HuH-7.5 (cell line): ENCODE measurements around the gene ABTB2.

ENCODE experiments used
- DNase-seq: peaks from one replicate; pipeline ENCODE4 v3.0.0; 2011; ENCODE audit warnings: low spot score

ABTB2 gene

DNA sequence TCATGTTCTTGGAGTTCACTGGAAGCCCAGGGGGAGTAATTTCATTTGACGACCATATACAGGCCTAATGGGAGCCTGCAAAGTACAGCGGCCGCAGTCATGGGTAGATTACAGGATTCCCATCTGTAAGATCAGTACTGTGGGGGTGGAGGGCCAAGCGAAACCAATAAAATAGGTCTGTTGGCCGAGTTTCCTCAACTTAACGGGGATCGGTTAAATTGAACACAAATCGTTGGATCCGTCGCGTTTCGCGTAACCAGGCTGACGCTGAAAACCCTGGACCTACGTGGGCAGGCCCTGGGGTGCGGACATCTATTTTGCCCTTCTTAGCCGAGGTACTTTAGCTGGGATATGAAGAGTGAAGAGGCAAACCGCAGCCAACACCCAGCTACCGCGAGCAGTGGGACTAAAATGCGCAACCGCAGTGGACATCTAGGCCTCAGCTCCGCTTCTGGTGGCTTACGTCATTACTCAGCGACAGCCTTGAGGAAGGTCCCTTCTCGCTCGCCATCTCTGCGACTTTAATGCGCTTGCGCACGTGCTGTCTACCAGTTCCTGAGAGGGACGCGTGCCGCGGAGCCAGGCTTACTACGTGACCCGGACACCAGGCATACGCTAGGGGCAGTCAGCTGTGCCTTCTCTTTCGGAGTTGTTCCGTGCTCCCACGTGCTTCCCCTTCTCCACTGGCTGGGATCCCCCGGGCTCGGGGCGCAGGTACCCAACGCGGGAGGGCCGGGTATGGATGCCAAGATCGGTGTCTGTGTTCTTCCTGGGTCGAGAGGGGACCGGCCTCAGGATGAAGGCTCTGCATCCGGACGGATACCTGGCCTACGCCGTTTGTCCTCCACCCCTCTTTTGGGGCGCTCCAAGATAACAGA, 252.5 kb downstream of the ABTB2 start, which contains the start of gene NAT10:
Gene NAT10, plus strand, starts transcription at position 551 of the 878 bp plus-strand sequence. CDS start 2,597 bp downstream, outside the sequence.
- DNase-seq, result peak; percentile 61

- DNase-seq, result no peak
These were observed 253.1 kb downstream of the ABTB2 start for GRCh38 chr11:34104680-34105078.
